A673 (cell line): Measurements from ENCODE around the gene ERBB2. TPM values are rescaled to one million over a fixed set of nuclear protein-coding genes. Genes with fewer than 3 reads are reported as not detected.
"Not testable (repeated sequence)": the region's sequence is repeated elsewhere in the genome, so short reads cannot be mapped to it uniquely, and the experiment has no call there.

Experiments used
- BruUV-seq: library from RNA; stranded (reverse); fragments of 400-500 nt; replicated peaks from 2 replicates; lab custom pipeline; 2021; lab: Mats Ljungman, UMichigan
- CTCF ChIA-PET: fragments of 300-600 bp; sonication (Branson Sonifier 250); formaldehyde crosslinking; loops from one replicate; lab custom pipeline; 2022; ENCODE audit warnings: antibody characterized with exemption; lab: Charles Lee
- POLR2A ChIA-PET: fragments of 300-600 bp; sonication (Branson Sonifier 250); formaldehyde crosslinking; loops from one replicate; lab custom pipeline; 2022; ENCODE audit warnings: antibody characterized with exemption; ENCODE audit not compliant: low non-redundant PET; lab: Charles Lee
- DNase-seq: peaks from one replicate; pipeline ENCODE4 v3.0.0-alpha.2; 2015; ENCODE audit warnings: low spot score
- H3K27ac ChIP-seq: fragments of 200-600 bp; sonication (generic); 2 replicates; pipeline ENCODE4 v1.5.1; 2016; ENCODE audit warnings: mixed run types, low read depth, mild to moderate bottlenecking, mixed read lengths, antibody characterized with exemption, low read length; ENCODE audit not compliant: poor library complexity, severe bottlenecking
- H3K27me3 ChIP-seq: fragments of 200-600 bp; sonication (generic); replicated peaks from 2 replicates; pipeline ENCODE4 v1.6.1; 2017; ENCODE audit warnings: mixed run types, low read depth, mild to moderate bottlenecking, mixed read lengths, antibody characterized with exemption, low read length; ENCODE audit not compliant: insufficient read depth, poor library complexity
- H3K36me3 ChIP-seq: fragments of 200-600 bp; sonication (generic); 2 replicates; pipeline ENCODE4 v1.6.1; 2016; ENCODE audit warnings: mixed run types, mild to moderate bottlenecking, mixed read lengths, antibody characterized with exemption, low read length; ENCODE audit not compliant: insufficient read depth, poor library complexity, severe bottlenecking
- H3K4me1 ChIP-seq: fragments of 200-600 bp; sonication (generic); 2 replicates; pipeline ENCODE4 v1.6.1; 2017; ENCODE audit warnings: mixed run types, mild to moderate bottlenecking, mixed read lengths, antibody characterized with exemption, low read length; ENCODE audit not compliant: insufficient read depth, poor library complexity, severe bottlenecking
- H3K4me3 ChIP-seq: fragments of 200-600 bp; sonication (generic); 2 replicates; pipeline ENCODE4 v1.5.1; 2016; ENCODE audit warnings: low read depth, mixed run types, mild to moderate bottlenecking, mixed read lengths, low read length; ENCODE audit not compliant: poor library complexity, severe bottlenecking
- H3K9me3 ChIP-seq: fragments of 200-600 bp; sonication (generic); 2 replicates; pipeline ENCODE4 v1.6.1; 2016; ENCODE audit warnings: mixed run types, low read depth, mild to moderate bottlenecking, mixed read lengths, antibody characterized with exemption, low read length; ENCODE audit not compliant: poor library complexity, severe bottlenecking
- EZH2 ChIP-seq: fragments of 200-600 bp; sonication (generic); IDR thresholded peaks from 2 replicates; pipeline ENCODE4 v1.6.1; 2017; ENCODE audit warnings: borderline replicate concordance, low read depth, mild to moderate bottlenecking, mixed read lengths, antibody characterized with exemption, low read length; ENCODE audit not compliant: poor library complexity, severe bottlenecking
- intact Hi-C: fragments of 100-400 bp; cut with micrococcal nuclease; formaldehyde crosslinking; loops from one replicate; pipeline ENCODE4 v1.10.0; 2022; ENCODE audit not compliant: unreplicated experiment
- total RNA-seq: library from RNA; stranded (reverse); gene quantifications from 2 replicates; pipeline ENCODE4 v1.2.3, GENCODE V29; 2021
- TF ChIP-seq, protein P1 (sequence below): fragments of 300-800, 200-600 bp; sonication (generic); conservative IDR thresholded peaks from 2 replicates; pipeline ENCODE4 v1.5.1; 2017; ENCODE audit warnings: low read depth, mild to moderate bottlenecking, antibody characterized with exemption, low read length, moderate library complexity, mixed read lengths

ERBB2 gene
- total RNA-seq, 1 experiment from 2014 or later: 11.1 TPM

DNA sequence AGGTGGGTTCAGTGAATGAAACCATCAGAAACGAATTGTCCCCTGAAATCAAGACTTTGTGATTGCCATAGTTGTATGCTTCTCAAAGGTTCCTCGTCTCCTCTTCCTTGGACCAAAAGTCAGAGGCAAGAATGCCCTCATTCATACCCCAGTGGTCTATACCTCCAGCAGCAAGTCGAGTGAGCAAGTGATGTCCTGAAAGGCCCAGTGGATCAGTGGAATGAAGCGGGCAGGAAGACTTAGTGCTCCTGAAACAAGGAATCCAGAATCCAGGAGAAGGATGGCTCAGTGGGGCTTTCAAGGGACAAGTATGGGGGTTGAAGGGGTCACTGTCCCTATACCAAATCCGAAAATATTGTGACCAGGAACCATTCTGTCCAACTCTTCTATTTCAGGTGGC lies 5.3 kb upstream of the ERBB2 start:
- no TSS peak for BruUV-seq
- no peak for DNase-seq
- TF ChIP-seq, protein P1, sequence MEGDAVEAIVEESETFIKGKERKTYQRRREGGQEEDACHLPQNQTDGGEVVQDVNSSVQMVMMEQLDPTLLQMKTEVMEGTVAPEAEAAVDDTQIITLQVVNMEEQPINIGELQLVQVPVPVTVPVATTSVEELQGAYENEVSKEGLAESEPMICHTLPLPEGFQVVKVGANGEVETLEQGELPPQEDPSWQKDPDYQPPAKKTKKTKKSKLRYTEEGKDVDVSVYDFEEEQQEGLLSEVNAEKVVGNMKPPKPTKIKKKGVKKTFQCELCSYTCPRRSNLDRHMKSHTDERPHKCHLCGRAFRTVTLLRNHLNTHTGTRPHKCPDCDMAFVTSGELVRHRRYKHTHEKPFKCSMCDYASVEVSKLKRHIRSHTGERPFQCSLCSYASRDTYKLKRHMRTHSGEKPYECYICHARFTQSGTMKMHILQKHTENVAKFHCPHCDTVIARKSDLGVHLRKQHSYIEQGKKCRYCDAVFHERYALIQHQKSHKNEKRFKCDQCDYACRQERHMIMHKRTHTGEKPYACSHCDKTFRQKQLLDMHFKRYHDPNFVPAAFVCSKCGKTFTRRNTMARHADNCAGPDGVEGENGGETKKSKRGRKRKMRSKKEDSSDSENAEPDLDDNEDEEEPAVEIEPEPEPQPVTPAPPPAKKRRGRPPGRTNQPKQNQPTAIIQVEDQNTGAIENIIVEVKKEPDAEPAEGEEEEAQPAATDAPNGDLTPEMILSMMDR: no peak
- TF ChIP-seq EZH2: no peak
- Histone ChIP-seq H3K9me3 (no peaks in the 10 kb centered on the region), H3K4me1 (no peaks in the 10 kb centered on the region), H3K27me3 (no peaks in the 10 kb centered on the region), H3K27ac (no peak overlapping the region), H3K4me3 (no peak overlapping the region), H3K36me3 (no peaks in the 10 kb centered on the region)
- ChIA-PET CTCF (no interaction called here), POLR2A (no interaction called here)
- intact Hi-C loops: no loop called here

DNA sequence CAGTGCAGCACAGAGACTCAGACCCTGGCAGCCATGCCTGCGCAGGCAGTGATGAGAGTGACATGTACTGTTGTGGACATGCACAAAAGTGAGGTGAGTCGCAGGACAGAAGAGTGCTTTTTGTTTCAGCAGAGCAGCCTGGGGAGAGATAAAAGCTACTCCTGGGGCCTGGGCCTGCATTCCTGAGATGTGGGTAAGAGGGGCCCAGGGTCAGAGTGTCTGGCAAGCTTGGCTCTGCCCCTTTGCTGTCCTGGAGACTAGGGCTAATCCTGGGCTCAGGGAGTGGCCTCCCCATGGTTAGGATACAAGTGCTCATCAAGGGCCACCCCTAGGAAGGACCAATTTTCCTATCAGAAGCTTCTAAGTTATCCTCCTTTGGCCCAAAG lies 4.8 kb upstream of the ERBB2 start:
- no peaks in the 10 kb centered on the region for H3K9me3 ChIP-seq
- no peak overlapping the region for H3K4me3 ChIP-seq
- BruUV-seq: no TSS peak
- TF ChIP-seq, protein P1: no peak
- no peak for TF ChIP-seq EZH2
- H3K4me1 ChIP-seq: no peaks in the 10 kb centered on the region
- ChIA-PET POLR2A (no interaction called here), CTCF (no interaction called here)
- H3K27ac ChIP-seq: no peak overlapping the region
- no peaks in the 10 kb centered on the region for H3K27me3 ChIP-seq
- DNase-seq: no peak
- H3K36me3 ChIP-seq: no peaks in the 10 kb centered on the region
- intact Hi-C loops: no loop called here

DNA sequence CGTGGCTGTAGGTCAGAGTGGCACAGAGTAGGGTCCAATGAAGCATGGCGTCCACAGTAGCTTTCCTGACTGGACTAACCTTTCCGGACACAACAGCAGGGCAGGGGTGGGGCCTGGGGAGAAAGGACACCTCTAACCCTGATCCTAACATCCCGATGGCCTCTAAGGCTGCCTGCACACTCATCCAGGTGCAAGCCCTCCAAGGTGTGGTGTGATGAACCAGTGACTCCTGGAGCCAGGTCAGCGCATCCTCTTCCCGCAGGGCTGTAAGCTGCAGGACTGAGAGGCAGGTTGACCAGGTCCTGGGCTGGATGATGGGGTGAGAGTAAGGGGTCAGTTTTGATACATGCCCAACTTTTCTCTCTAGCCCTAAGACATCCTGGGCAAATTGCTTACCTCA lies 3.1 kb upstream of the ERBB2 start:
- no peaks in the 10 kb centered on the region for H3K4me1 ChIP-seq
- H3K4me3 ChIP-seq: no peak overlapping the region
- DNase-seq: no peak
- ChIA-PET CTCF (no interaction called here), POLR2A (no interaction called here)
- BruUV-seq: no TSS peak
- intact Hi-C loops: no loop called here
- H3K36me3 ChIP-seq: no peaks in the 10 kb centered on the region
- no peak overlapping the region for H3K27ac ChIP-seq
- TF ChIP-seq EZH2: no peak
- TF ChIP-seq, protein P1: no peak
- H3K9me3 ChIP-seq: no peaks in the 10 kb centered on the region
- no peaks in the 10 kb centered on the region for H3K27me3 ChIP-seq

DNA sequence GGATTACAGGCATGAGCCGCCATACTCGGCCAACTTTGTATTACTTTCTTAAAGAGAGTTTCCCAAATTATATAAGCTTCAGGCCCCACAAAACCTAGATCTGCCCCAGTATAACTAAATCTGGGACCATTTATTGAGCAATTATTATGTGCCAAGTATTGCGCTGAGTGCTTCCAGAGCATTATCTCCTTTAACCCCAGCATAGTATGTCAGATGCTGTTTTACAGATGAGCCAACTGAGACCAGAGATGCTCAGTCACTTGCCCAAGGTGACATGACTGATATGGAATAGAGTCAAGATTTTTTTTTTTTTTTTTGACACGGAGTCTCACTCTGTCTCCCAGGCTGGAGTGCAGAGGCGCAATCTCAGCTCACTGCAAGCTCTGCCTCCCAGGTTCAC lies 1.9 kb upstream of the ERBB2 start:
- Histone ChIP-seq H3K27me3 (no peaks in the 10 kb centered on the region), H3K4me1 (no peaks in the 10 kb centered on the region), H3K27ac (no peak overlapping the region), H3K9me3 (no peaks in the 10 kb centered on the region), H3K36me3 (no peaks in the 10 kb centered on the region), H3K4me3 (no peak overlapping the region)
- intact Hi-C loops: no loop called here
- DNase-seq: no peak
- TF ChIP-seq, protein P1: no peak
- no peak for TF ChIP-seq EZH2
- no TSS peak for BruUV-seq
- ChIA-PET POLR2A (no interaction called here), CTCF (no interaction called here)

DNA sequence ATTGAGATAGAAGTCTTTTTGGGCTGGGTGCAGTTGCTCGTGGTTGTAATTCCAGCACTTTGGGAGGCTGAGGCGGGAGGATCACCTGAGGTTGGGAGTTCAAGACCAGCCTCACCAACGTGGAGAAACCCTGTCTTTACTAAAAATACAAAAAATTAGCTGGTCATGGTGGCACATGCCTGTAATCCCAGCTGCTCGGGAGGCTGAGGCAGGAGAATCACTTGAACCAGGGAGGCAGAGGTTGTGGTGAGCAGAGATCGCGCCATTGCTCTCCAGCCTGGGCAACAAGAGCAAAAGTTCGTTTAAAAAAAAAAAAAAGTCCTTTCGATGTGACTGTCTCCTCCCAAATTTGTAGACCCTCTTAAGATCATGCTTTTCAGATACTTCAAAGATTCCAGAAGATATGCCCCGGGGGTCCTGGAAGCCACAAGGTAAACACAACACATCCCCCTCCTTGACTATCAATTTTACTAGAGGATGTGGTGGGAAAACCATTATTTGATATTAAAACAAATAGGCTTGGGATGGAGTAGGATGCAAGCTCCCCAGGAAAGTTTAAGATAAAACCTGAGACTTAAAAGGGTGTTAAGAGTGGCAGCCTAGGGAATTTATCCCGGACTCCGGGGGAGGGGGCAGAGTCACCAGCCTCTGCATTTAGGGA lies 577 bp upstream of the ERBB2 start:
- BruUV-seq, H3K4me1 ChIP-seq, DNase-seq, POLR2A ChIA-PET, intact Hi-C loops, H3K36me3 ChIP-seq, H3K9me3 ChIP-seq, H3K27me3 ChIP-seq: not testable (repeated sequence)
- peak overlapping the region; percentile 61 for H3K27ac ChIP-seq
- CTCF ChIA-PET: interaction anchor here (0.7 to 1.2 kb wide), 3 partner anchors 27 to 78 kb away, joined by 3 read pairs; partner anchors contain the start of gene MIEN1
- H3K4me3 ChIP-seq: peak overlapping the region; percentile 70
